PC-9 (cell line): Measurements from ENCODE around the gene SNAP91.

Experiments
- CTCF ChIP-seq: fragments of 200-600 bp; sonication (generic); conservative IDR thresholded peaks from 2 replicates; pipeline ENCODE4 v1.6.1; 2017; ENCODE audit warnings: mixed run types, antibody characterized with exemption, mild to moderate bottlenecking, moderate library complexity
- EZH2 ChIP-seq: fragments of 200-600 bp; sonication (generic); IDR thresholded peaks from 2 replicates; pipeline ENCODE4 v1.8.0; 2017; ENCODE audit warnings: antibody characterized with exemption, low read depth

- TF ChIP-seq CTCF (no peak), EZH2 (no peak)
Observed at GRCh38 chr6:83735461-83735860, 26.6 kb upstream of the SNAP91 start.
